H1 (cell line): ENCODE measurements around the gene NLK. TPM values are rescaled to one million over a fixed set of nuclear protein-coding genes. Genes with fewer than 3 reads are reported as not detected.

Experiments
- CHD7 ChIP-seq: fragments of 300-600 bp; sonication (generic); IDR thresholded peaks from 2 replicates; pipeline ENCODE4 v1.7.1; 2012; ENCODE audit warnings: low read length, moderate library complexity, mild to moderate bottlenecking, inconsistent platforms; ENCODE audit not compliant: insufficient replicate concordance
- CREB1 ChIP-seq: IDR thresholded peaks from 2 replicates; pipeline ENCODE4 v1.6.1; 2012; ENCODE audit warnings: inconsistent platforms
- EGR1 ChIP-seq: IDR thresholded peaks from 2 replicates; pipeline ENCODE4 v1.6.1; 2011; ENCODE audit warnings: low read depth, low read length, borderline replicate concordance
- EP300 ChIP-seq, 2 experiments: IDR thresholded peaks; 1 replicate in 1 of 2; 2 replicates in 1 of 2; pipeline ENCODE4 v1.6.1; 2011 to 2012; ENCODE audit warnings: low read depth in 2 of 2, low read length in 2 of 2, mild to moderate bottlenecking in 2 of 2, borderline replicate concordance in 1 of 2, inconsistent platforms in 1 of 2, moderate library complexity in 1 of 2
- JUN ChIP-seq: IDR thresholded peaks from 2 replicates; pipeline ENCODE4 v1.6.1; 2011; ENCODE audit warnings: low read depth, mild to moderate bottlenecking, improper control_type of control experiment, low read length
- JUND ChIP-seq: IDR thresholded peaks from 2 replicates; pipeline ENCODE4 v1.6.1; 2011; ENCODE audit warnings: mild to moderate bottlenecking, improper control_type of control experiment, low read length
- KDM1A ChIP-seq: fragments of 200-600, 300-600 bp; sonication (generic); IDR thresholded peaks from 2 replicates; pipeline ENCODE4 v1.7.1; 2016; ENCODE audit warnings: mild to moderate bottlenecking, low read length, borderline replicate concordance
- POLR2AphosphoS5 ChIP-seq: IDR thresholded peaks from 2 replicates; pipeline ENCODE4 v1.6.1; 2011; ENCODE audit warnings: low read depth, low read length
- SUZ12 ChIP-seq: fragments of 200-600 bp; sonication (generic); IDR thresholded peaks from 2 replicates; pipeline ENCODE4 v1.6.1; 2012; ENCODE audit warnings: mild to moderate bottlenecking, inconsistent platforms, low read length, moderate library complexity, mixed read lengths
- TAF1 ChIP-seq: IDR thresholded peaks from 2 replicates; pipeline ENCODE4 v1.6.1; 2011; ENCODE audit warnings: mild to moderate bottlenecking, low read depth, low read length
- TEAD4 ChIP-seq: IDR thresholded peaks from 2 replicates; pipeline ENCODE4 v1.6.1; 2012; ENCODE audit warnings: low read depth, low read length, inconsistent platforms, mixed read lengths
- polyA plus RNA-seq, 7 experiments: library from polyadenylated mRNA; depleted of rRNA in 3 of 7; stranded (reverse) in 5 of 7; unstranded in 2 of 7; fragments of >200 nt in 5 of 7; fragments of 200-250 nt in 2 of 7; gene quantifications; 1 replicate in 5 of 7; 2 replicates in 1 of 7; 4 replicates in 1 of 7; pipeline versions ENCODE4 v1.2.1 to v1.2.3, GENCODE V29; 2011 to 2013; ENCODE audit warnings: missing spikeins in 2 of 7, mixed read lengths in 2 of 7
- total RNA-seq: library from RNA; stranded (reverse); fragmentation: NEBNext Ultra II Directional; extraction: Animal tissue kit (Norgen Biotek cat#: 25700); gene quantifications from 2 replicates; pipeline ENCODE4 v1.2.1, GENCODE V29; 2021

The NLK gene
- total and polyA plus RNA-seq, 2 of the 8 experiments (the other 6 are each of a cell fraction or from before 2014, with no cell fraction given), result 30.8 to 49.9 TPM

GRCh38 chr17:28227316-28228108, 185.0 kb downstream of the NLK start (continued):
- TF ChIP-seq CHD7 (no peak), JUN (no peak), TAF1 (peak; percentile 76; the same call in 1 of the 2 replicates), TEAD4 (no peak), KDM1A (no peak), POLR2AphosphoS5 (peak; percentile 89), SUZ12 (no peak), CREB1 (peak; percentile 36; the same call in 1 of the 2 replicates), EP300 (IDR thresholded peaks at IDR 0.05; ENCODE audit: borderline replicate concordance in 1 of 2, low read depth in 2 of 2, low read length in 2 of 2) (no peak), JUND (no peak), EGR1 (no peak)
